Natural killer cell (primary cell): ENCODE results near the gene LSM3. TPM values are rescaled to one million over a fixed set of nuclear protein-coding genes. Genes with fewer than 3 reads are reported as not detected.
A peak's percentile ranks its signal among the peaks of the same experiment; 100 is the strongest.

Experiments
- ATAC-seq, 3 donors: fragments of 150-1000 bp in 2 of 3; fragments of 200-7000 bp in 1 of 3; cut with Tn5 transposase; 1 replicate in 1 of 3; 2 replicates in 2 of 3; pipeline ENCODE4 v1.10.0; 2021; ENCODE audit warnings: mild to moderate bottlenecking in 2 of 3, moderate library complexity in 2 of 3
- DNase-seq, 2 donors: peaks; one replicate each; pipeline versions ENCODE4 v3.0.0 to v3.0.0-alpha.2; 2013 to 2021; ENCODE audit warnings: mixed read lengths in 1 of 2
- H3K27ac ChIP-seq: one replicate; pipeline ENCODE4 v1.5.1; 2013; ENCODE audit warnings: mild to moderate bottlenecking, low read length
- H3K27me3 ChIP-seq: one replicate; pipeline ENCODE4 v1.6.1; 2013; ENCODE audit warnings: low read length; ENCODE audit not compliant: control insufficient read depth, insufficient read depth
- H3K36me3 ChIP-seq: one replicate; pipeline ENCODE4 v1.6.1; 2013; ENCODE audit warnings: low read length; ENCODE audit not compliant: control insufficient read depth, insufficient read depth
- H3K4me1 ChIP-seq: one replicate; pipeline ENCODE4 v1.6.1; 2013; ENCODE audit warnings: low read length; ENCODE audit not compliant: control insufficient read depth, insufficient read depth
- H3K4me3 ChIP-seq: one replicate; pipeline ENCODE4 v1.5.1; 2013; ENCODE audit warnings: low read length
- H3K9me3 ChIP-seq: one replicate; pipeline ENCODE4 v1.6.1; 2013; ENCODE audit warnings: low read length; ENCODE audit not compliant: control insufficient read depth, insufficient read depth
- H3K27ac Mint-ChIP-seq, 2 donors: one replicate each; pipeline ENCODE4 v1.8.0; 2022; ENCODE audit warnings: mild to moderate bottlenecking in 2 of 2, mixed read lengths in 2 of 2, moderate library complexity in 1 of 2
- H3K27me3 Mint-ChIP-seq, 2 donors: one replicate each; pipeline ENCODE4 v1.8.0; 2022; ENCODE audit warnings: low read depth in 2 of 2, mixed read lengths in 2 of 2
- H3K36me3 Mint-ChIP-seq: one replicate; pipeline ENCODE4 v1.8.0; 2022; ENCODE audit warnings: mixed read lengths
- H3K4me1 Mint-ChIP-seq, 2 donors: one replicate each; pipeline ENCODE4 v1.8.0; 2022; ENCODE audit warnings: mixed read lengths in 2 of 2
- H3K4me3 Mint-ChIP-seq: one replicate; pipeline ENCODE4 v1.8.0; 2022; ENCODE audit warnings: mild to moderate bottlenecking, moderate library complexity, mixed read lengths
- H3K9me3 Mint-ChIP-seq, 2 donors: one replicate each; pipeline ENCODE4 v1.8.0; 2022; ENCODE audit warnings: mixed read lengths in 2 of 2
- CTCF ChIP-seq: fragments of 200-600 bp; IDR thresholded peaks from one replicate; pipeline ENCODE4 v1.8.0; 2022; ENCODE audit warnings: antibody characterized with exemption
- WGBS: methylation state at CpG from one replicate; pipeline ENCODE4 v1.1.7; 2013; ENCODE audit warnings: missing lambda C conversion rate; ENCODE audit not compliant: insufficient coverage; 5-methylcytosine and 5-hydroxymethylcytosine counted together
- intact Hi-C: fragments of 100-400 bp; cut with micrococcal nuclease; formaldehyde crosslinking; loops from one replicate; pipeline ENCODE4 v1.14.2; 2022
- total RNA-seq, 4 donors: library from RNA; stranded (reverse); fragments of 120-200 nt in 1 of 4; gene quantifications; one replicate each; pipeline versions ENCODE4 v1.2.3 to v1.2.4, GENCODE V29; 2013 to 2022

The LSM3 gene
- total RNA-seq, 3 donors from 2014 or later (not counting 1 experiment from before 2014, with no cell fraction given), result 7.6 to 9.1 (median 8.9) TPM

GRCh38 chr3:14143271-14144225 is 35.1 kb upstream of the LSM3 start:
- DNase-seq (no peak), ATAC-seq (peak in 1 of 3 donors; percentile 5)
- Mint-ChIP-seq H3K4me1 (peaks cover 48 to 57% of the 10 kb centered on the region in 2 donors), H3K27me3 (no peaks in the 10 kb centered on the region), H3K36me3 (no peaks in the 10 kb centered on the region), H3K27ac (peak overlapping the region; percentile 95 to 100), H3K9me3 (no peaks in the 10 kb centered on the region), H3K4me3 (peak overlapping the region; percentile 86)
- Histone ChIP-seq H3K27ac (peak overlapping the region; percentile 97), H3K9me3 (no peaks in the 10 kb centered on the region), H3K4me3 (no peak overlapping the region), H3K36me3 (peaks cover 39% of the 10 kb centered on the region), H3K4me1 (peaks cover 52% of the 10 kb centered on the region), H3K27me3 (no peaks in the 10 kb centered on the region)
- intact Hi-C loops, result loop anchor here (1.0 to 10.0 kb wide), 7 partner anchors 35 to 1651 kb away; partner anchors contain the start of genes ANKRD28, LSM3, RBSN and XPC
- 69% methylated on average over 5 of the region's 7 CpGs for WGBS
- TF ChIP-seq CTCF, result no peak

- H3K36me3 Mint-ChIP-seq, result no peaks in the 10 kb centered on the region
- H3K4me3 Mint-ChIP-seq, result peak overlapping the region; percentile 84
- H3K27me3 Mint-ChIP-seq, result no peaks in the 10 kb centered on the region
- Histone ChIP-seq H3K27ac (peak overlapping the region; percentile 97), H3K4me1 (peaks cover 52% of the 10 kb centered on the region), H3K27me3 (no peaks in the 10 kb centered on the region), H3K4me3 (peak overlapping the region; percentile 4), H3K36me3 (peaks cover 34% of the 10 kb centered on the region), H3K9me3 (no peaks in the 10 kb centered on the region)
- H3K4me1 Mint-ChIP-seq, result peaks cover 48 to 57% of the 10 kb centered on the region in 2 donors
- peak; percentile 70 to 90 (median 76) for ATAC-seq
- no peaks in the 10 kb centered on the region for H3K9me3 Mint-ChIP-seq
- H3K27ac Mint-ChIP-seq, result peak overlapping the region; percentile 95 to 100
- TF ChIP-seq CTCF, result no peak
- WGBS, result 11% methylated on average over 6 of the region's 7 CpGs
- DNase-seq, result peak; percentile 77 to 96
- intact Hi-C loops, result loop anchor here (1.0 to 10.0 kb wide), 6 partner anchors 34 to 1650 kb away; partner anchors contain the start of genes ANKRD28, LSM3, RBSN and XPC
Observed at GRCh38 chr3:14144423-14145075, 34.1 kb upstream of the LSM3 start.

- H3K27ac Mint-ChIP-seq, result peak overlapping the region; percentile 95 to 100
- peak overlapping the region; percentile 84 for H3K4me3 Mint-ChIP-seq
- peaks cover 47 to 57% of the 10 kb centered on the region in 2 donors for H3K4me1 Mint-ChIP-seq
- H3K9me3 Mint-ChIP-seq, result no peaks in the 10 kb centered on the region
- no peak overlapping the region for H3K4me3 ChIP-seq
- no peaks in the 10 kb centered on the region for H3K36me3 Mint-ChIP-seq
- no peaks in the 10 kb centered on the region for H3K9me3 ChIP-seq
- peak in 1 of 2 donors; percentile 34 for DNase-seq
- peak overlapping the region; percentile 97 for H3K27ac ChIP-seq
- no peaks in the 10 kb centered on the region for H3K27me3 Mint-ChIP-seq
- ATAC-seq, result no peak
- TF ChIP-seq CTCF, result no peak
- H3K36me3 ChIP-seq, result peaks cover 32% of the 10 kb centered on the region
- intact Hi-C loops, result loop anchor here (2.0 to 10.0 kb wide), 3 partner anchors 248 to 1650 kb away; partner anchors contain the start of genes ANKRD28 and RBSN
- 95% methylated on average over 9 of the region's 9 CpGs for WGBS
- H3K27me3 ChIP-seq, result no peaks in the 10 kb centered on the region
- peaks cover 52% of the 10 kb centered on the region for H3K4me1 ChIP-seq
Observed at GRCh38 chr3:14145236-14145635, 33.4 kb upstream of the LSM3 start.
